ENCODE results near the gene YIF1A. TPM values are rescaled to one million over a fixed set of nuclear protein-coding genes. Genes with fewer than 3 reads are reported as not detected.

YIF1A gene
- total RNA-seq, 1 experiment from 2014 or later: 64.3 TPM

- H3K27ac ChIP-seq (ENCODE audit: insufficient read length, low read depth, low read length): no peak overlapping the region
Measured at GRCh38 chr11:66315921-66316811, 27.2 kb upstream of the YIF1A start.

More at GRCh38 chr11:66315921-66316811, 27.2 kb upstream of the YIF1A start:
- peak overlapping the region; percentile 48 for H4K91ac ChIP-seq (ENCODE audit: insufficient read length, low read depth, low read length)
- no CpG with 5 or more reads among the region's 52 CpGs for WGBS (ENCODE audit: extremely low coverage, insufficient read length, low lambda C conversion rate)
- no peak for DNase-seq
- H3K56ac ChIP-seq (ENCODE audit: insufficient read length, low read depth, low read length): no peak overlapping the region
- no peak overlapping the region for H2BK15ac ChIP-seq (ENCODE audit: low read depth, low read length)
- no peaks in the 10 kb centered on the region for H4K20me1 ChIP-seq (ENCODE audit: control insufficient read depth, insufficient read depth, insufficient read length)
- H3T11ph ChIP-seq (ENCODE audit: low read length): no peak overlapping the region
- no peak for TF ChIP-seq CTCF (conservative IDR thresholded peaks at IDR 0.05)
- peak overlapping the region in 1 of 2 experiments; percentile 48; a peak in 1 of 5 replicates for H3K4me3 Mint-ChIP-seq
- no peaks in the 10 kb centered on the region for H3K27me3 ChIP-seq (ENCODE audit: insufficient read depth, low read length)
- H3K9me3 ChIP-seq (ENCODE audit: control insufficient read depth, low read depth, low read length): no peaks in the 10 kb centered on the region
- H4K8ac ChIP-seq (replicated peaks; ENCODE audit: insufficient read length, low read depth, low read length): no peak overlapping the region
- no peak overlapping the region for H2AFZ ChIP-seq (ENCODE audit: low read length)
- H2BK120ac ChIP-seq (ENCODE audit: low read depth, low read length, poor library complexity, severe bottlenecking): no peak overlapping the region
- no peak overlapping the region for H3K4ac ChIP-seq (ENCODE audit: low read depth, low read length)
- H3K4me2 ChIP-seq (ENCODE audit: insufficient read depth, insufficient read length, low read length): no peak overlapping the region
- no peak overlapping the region for H3K23ac ChIP-seq (ENCODE audit: insufficient read length, low read depth, low read length)
- H3K23me2 ChIP-seq (ENCODE audit: insufficient read length, low read depth, low read length, poor library complexity, severe bottlenecking): peaks cover 12% of the 10 kb centered on the region
- H2AK5ac ChIP-seq (ENCODE audit: insufficient read length, low read length): no peak overlapping the region
- H3K79me2 ChIP-seq (ENCODE audit: insufficient read depth, low read length): no peaks in the 10 kb centered on the region
- H3K27me3 Mint-ChIP-seq (ENCODE audit: low read depth): peaks cover 29% of the 10 kb centered on the region
- peaks cover 8 to 18% (median 16%) of the 10 kb centered on the region in 3 experiments for H3K36me3 Mint-ChIP-seq (ENCODE audit: insufficient read depth in 1 of 3, low read depth in 3 of 3)
- H3K14ac ChIP-seq (ENCODE audit: insufficient read depth, low read length): 0 out of 2 replicates have a peak overlapping the region, but pooled peaks have one; percentile 4
- H3K9ac ChIP-seq (ENCODE audit: extremely low read depth, insufficient read length, low read length): no peak overlapping the region
- H3K18ac ChIP-seq (ENCODE audit: insufficient read length, low read depth, low read length): peak overlapping the region; percentile 17
- H3K27ac Mint-ChIP-seq: peak overlapping the region in 1 of 3 experiments; percentile 82; a peak in 1 of 7 replicates
- peaks cover 26 to 34% of the 10 kb centered on the region in 2 experiments for H3K4me1 Mint-ChIP-seq
- H3K9me3 Mint-ChIP-seq: peaks cover 14 to 20% of the 10 kb centered on the region in 2 experiments
- H3K4me1 ChIP-seq (ENCODE audit: insufficient read depth, low read length): peaks cover 2% of the 10 kb centered on the region; the same call in 1 of the 2 replicates
- H2BK20ac ChIP-seq (ENCODE audit: low read depth, low read length, poor library complexity, severe bottlenecking): no peak overlapping the region
- H4K5ac ChIP-seq (ENCODE audit: insufficient read length, low read depth, low read length): no peak overlapping the region
- H2BK5ac ChIP-seq (ENCODE audit: insufficient read length, low read length): no peak overlapping the region
- H2BK12ac ChIP-seq (ENCODE audit: insufficient read length, low read depth, low read length): no peak overlapping the region
- H3K79me1 ChIP-seq (ENCODE audit: insufficient read depth, low read depth, low read length, poor library complexity, severe bottlenecking): no peaks in the 10 kb centered on the region

Measured in H9 (cell line).